ENCODE data around the gene ADGRA1. TPM values are rescaled to one million over a fixed set of nuclear protein-coding genes. Genes with fewer than 3 reads are reported as not detected.

ADGRA1 gene
- total RNA-seq, 2 donors from 2014 or later, result 0.24 to 1.0 TPM

DNA sequence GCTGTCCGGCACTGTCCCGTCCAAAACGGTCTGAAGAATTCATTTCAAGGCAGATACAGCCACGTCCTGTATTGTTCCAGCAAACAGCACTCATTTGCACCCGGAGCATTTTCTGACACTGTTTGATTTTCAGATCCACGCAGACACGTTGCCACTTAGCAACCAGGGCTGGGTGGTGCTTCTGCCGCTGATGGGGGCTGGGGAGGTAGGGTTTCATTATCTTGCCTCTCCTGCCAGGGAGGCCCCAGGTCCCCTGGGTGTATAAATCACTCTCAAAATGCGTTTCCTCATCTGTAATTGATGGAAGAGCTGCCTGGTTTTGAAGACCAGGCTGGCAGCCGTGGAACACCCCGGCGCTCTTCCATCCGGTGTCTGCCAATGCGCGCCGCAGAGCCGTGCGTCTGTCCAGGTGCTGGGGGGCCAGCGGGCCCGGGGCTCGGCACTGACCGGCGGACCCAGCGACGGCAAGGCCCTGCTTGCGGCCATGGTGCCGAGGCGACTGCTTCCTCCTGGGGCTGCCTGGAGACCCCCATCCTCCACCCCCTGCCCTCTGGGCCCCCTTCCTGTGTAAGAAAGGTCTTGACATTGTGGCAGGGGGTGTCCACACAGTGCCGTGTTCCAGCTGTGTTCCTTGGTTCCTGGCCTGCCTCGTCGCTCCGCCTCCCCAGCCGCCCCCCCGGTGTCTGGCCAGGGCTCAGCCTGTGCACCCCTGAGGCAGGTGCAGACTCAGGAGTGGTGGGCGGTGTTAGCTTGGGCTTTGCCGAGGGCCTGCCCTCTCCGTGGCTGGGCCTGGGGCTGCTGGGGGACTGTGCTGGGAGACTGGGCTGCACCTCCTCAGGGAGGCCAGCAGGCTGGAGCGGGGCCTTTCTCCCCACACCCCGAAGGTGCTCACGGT is 16.6 kb downstream of the ADGRA1 start:
- peaks cover 24% of the 10 kb centered on the region for H3K9me3 Mint-ChIP-seq
- WGBS, 2 experiments (ENCODE audit: insufficient coverage in 1 of 2, insufficient read length in 1 of 2), result 92 to 94% methylated on average over 24 to 40 of the region's 40 CpGs
- no peaks in the 10 kb centered on the region for H3K4me1 ChIP-seq (ENCODE audit: control insufficient read depth, insufficient read depth, low read length)
- H3K4me1 Mint-ChIP-seq, result no peaks in the 10 kb centered on the region
- TF ChIP-seq, protein P1, sequence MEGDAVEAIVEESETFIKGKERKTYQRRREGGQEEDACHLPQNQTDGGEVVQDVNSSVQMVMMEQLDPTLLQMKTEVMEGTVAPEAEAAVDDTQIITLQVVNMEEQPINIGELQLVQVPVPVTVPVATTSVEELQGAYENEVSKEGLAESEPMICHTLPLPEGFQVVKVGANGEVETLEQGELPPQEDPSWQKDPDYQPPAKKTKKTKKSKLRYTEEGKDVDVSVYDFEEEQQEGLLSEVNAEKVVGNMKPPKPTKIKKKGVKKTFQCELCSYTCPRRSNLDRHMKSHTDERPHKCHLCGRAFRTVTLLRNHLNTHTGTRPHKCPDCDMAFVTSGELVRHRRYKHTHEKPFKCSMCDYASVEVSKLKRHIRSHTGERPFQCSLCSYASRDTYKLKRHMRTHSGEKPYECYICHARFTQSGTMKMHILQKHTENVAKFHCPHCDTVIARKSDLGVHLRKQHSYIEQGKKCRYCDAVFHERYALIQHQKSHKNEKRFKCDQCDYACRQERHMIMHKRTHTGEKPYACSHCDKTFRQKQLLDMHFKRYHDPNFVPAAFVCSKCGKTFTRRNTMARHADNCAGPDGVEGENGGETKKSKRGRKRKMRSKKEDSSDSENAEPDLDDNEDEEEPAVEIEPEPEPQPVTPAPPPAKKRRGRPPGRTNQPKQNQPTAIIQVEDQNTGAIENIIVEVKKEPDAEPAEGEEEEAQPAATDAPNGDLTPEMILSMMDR (conservative IDR thresholded peaks at IDR 0.05), result no peak
- H3K9me3 ChIP-seq (ENCODE audit: control insufficient read depth, low read length), result peaks cover 21% of the 10 kb centered on the region
- no peaks in the 10 kb centered on the region for H3K36me3 Mint-ChIP-seq (ENCODE audit: low read depth)
- no peaks in the 10 kb centered on the region for H3K36me3 ChIP-seq (ENCODE audit: control insufficient read depth, insufficient read depth, low read length)
- peaks cover 3% of the 10 kb centered on the region for H3K27me3 Mint-ChIP-seq (ENCODE audit: insufficient read depth)
- H3K9ac ChIP-seq (ENCODE audit: extremely low read depth, low read length, poor library complexity, severe bottlenecking), result no peak overlapping the region
- peak overlapping the region; percentile 49 for H3K27ac ChIP-seq (ENCODE audit: low read depth, low read length)
- no peak for DNase-seq
- no peak overlapping the region for H3K27ac Mint-ChIP-seq
- H3K4me3 Mint-ChIP-seq, result no peak overlapping the region
- H3K27me3 ChIP-seq (ENCODE audit: control insufficient read depth, insufficient read depth, low read length, poor library complexity, severe bottlenecking), result no peaks in the 10 kb centered on the region
- no peak overlapping the region for H3K4me3 ChIP-seq (ENCODE audit: low read length)

DNA sequence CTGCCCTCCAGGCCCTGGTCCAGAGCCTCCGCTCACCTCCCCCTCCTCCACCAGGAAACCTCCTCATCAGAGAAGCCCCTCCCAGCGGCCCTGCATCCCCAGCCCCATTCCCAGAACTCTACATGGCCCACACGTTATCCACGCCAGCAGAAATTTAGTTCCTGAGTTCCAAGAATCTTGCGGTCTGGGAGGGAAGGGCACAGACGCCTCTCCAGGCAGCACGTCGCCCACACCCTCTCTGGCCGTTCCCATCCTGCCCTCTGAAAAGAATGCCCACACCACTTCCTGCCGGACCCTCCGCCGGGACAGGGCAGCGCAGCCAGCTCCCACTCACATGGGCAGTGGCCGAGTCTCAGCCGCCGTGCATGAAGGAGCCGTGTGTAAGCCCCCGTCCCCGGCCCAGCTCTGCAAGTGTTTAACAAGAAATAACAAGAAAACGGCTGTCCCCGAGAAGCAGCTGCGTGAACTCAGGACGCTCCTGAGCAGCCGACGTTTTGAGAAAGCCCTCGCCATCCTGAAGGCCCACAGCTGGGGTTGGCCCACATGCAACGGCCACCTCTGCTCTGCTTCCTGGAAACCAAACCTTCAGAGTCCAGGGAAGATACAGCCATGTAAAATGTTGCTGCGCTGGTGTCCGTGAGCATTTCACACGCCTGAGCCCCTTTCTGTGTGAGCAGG is 17.4 kb downstream of the ADGRA1 start:
- H3K4me1 Mint-ChIP-seq, result no peaks in the 10 kb centered on the region
- no peaks in the 10 kb centered on the region for H3K36me3 ChIP-seq (ENCODE audit: control insufficient read depth, insufficient read depth, low read length)
- peaks cover 30% of the 10 kb centered on the region for H3K9me3 Mint-ChIP-seq
- no peak overlapping the region for H3K27ac Mint-ChIP-seq
- H3K36me3 Mint-ChIP-seq (ENCODE audit: low read depth), result no peaks in the 10 kb centered on the region
- H3K9ac ChIP-seq (ENCODE audit: extremely low read depth, low read length, poor library complexity, severe bottlenecking), result no peak overlapping the region
- H3K9me3 ChIP-seq (ENCODE audit: control insufficient read depth, low read length), result peaks cover 21% of the 10 kb centered on the region
- no peak overlapping the region for H3K27ac ChIP-seq (ENCODE audit: low read depth, low read length)
- H3K27me3 ChIP-seq (ENCODE audit: control insufficient read depth, insufficient read depth, low read length, poor library complexity, severe bottlenecking), result no peaks in the 10 kb centered on the region
- H3K4me3 ChIP-seq (ENCODE audit: low read length), result no peak overlapping the region
- TF ChIP-seq, protein P1 (conservative IDR thresholded peaks at IDR 0.05), result no peak
- peaks cover 3% of the 10 kb centered on the region for H3K27me3 Mint-ChIP-seq (ENCODE audit: insufficient read depth)
- DNase-seq, result no peak
- H3K4me3 Mint-ChIP-seq, result no peak overlapping the region
- WGBS, 2 experiments (ENCODE audit: insufficient coverage in 1 of 2, insufficient read length in 1 of 2), result 91 to 92% methylated on average over 24 to 30 of the region's 30 CpGs
- H3K4me1 ChIP-seq (ENCODE audit: control insufficient read depth, insufficient read depth, low read length), result no peaks in the 10 kb centered on the region

DNA sequence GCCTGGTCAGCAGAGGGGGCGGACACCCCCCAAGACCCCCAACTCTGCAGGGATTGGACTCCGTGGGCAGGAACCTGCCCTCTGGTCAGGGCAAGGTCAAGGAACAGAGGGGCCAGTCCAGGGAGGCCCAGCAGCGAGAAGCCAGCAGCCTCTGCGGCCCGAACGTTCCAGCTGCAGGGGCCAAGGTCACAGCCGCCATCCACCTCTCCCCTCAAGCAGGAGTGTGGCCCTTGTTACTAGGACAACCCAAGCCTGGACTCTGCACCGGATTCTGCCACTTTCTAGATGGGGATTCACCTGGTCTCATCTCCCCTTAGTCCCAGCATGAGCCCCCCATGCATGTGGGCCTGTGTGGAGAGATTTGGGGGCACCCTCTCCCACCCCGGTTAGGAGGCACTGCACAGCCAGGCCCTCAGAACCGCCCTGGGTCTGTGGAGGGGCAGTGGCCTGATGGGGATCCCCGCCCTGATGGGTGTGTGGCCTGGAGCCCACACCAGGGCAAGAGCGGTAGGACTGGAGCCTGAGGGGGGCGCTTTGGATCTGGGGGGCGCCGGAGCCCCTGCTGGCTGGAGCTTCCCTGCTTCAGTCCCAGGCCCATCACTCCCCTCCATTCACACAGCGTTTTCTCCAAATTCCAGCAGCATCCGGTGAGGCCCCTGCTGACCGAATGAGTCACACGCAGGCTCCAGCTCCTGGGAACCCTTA is 18.1 kb downstream of the ADGRA1 start:
- Histone ChIP-seq H3K27ac (ENCODE audit: low read depth, low read length) (no peak overlapping the region), H3K4me3 (ENCODE audit: low read length) (no peak overlapping the region), H3K9me3 (ENCODE audit: control insufficient read depth, low read length) (peaks cover 21% of the 10 kb centered on the region), H3K27me3 (ENCODE audit: control insufficient read depth, insufficient read depth, low read length, poor library complexity, severe bottlenecking) (no peaks in the 10 kb centered on the region), H3K4me1 (ENCODE audit: control insufficient read depth, insufficient read depth, low read length) (no peaks in the 10 kb centered on the region), H3K36me3 (ENCODE audit: control insufficient read depth, insufficient read depth, low read length) (no peaks in the 10 kb centered on the region), H3K9ac (ENCODE audit: extremely low read depth, low read length, poor library complexity, severe bottlenecking) (no peak overlapping the region)
- no peak for DNase-seq
- TF ChIP-seq, protein P1 (conservative IDR thresholded peaks at IDR 0.05), result no peak
- no peak overlapping the region for H3K27ac Mint-ChIP-seq
- 74 to 83% methylated on average over 10 to 19 of the region's 19 CpGs for WGBS, 2 experiments (ENCODE audit: insufficient coverage in 1 of 2, insufficient read length in 1 of 2)
- H3K9me3 Mint-ChIP-seq, result peaks cover 30% of the 10 kb centered on the region
- H3K27me3 Mint-ChIP-seq (ENCODE audit: insufficient read depth), result peaks cover 1% of the 10 kb centered on the region
- no peak overlapping the region for H3K4me3 Mint-ChIP-seq
- no peaks in the 10 kb centered on the region for H3K4me1 Mint-ChIP-seq
- no peaks in the 10 kb centered on the region for H3K36me3 Mint-ChIP-seq (ENCODE audit: low read depth)

Data from endodermal cell (in vitro differentiated cells).